Measurements from ENCODE around the gene GALNS.

DNA sequence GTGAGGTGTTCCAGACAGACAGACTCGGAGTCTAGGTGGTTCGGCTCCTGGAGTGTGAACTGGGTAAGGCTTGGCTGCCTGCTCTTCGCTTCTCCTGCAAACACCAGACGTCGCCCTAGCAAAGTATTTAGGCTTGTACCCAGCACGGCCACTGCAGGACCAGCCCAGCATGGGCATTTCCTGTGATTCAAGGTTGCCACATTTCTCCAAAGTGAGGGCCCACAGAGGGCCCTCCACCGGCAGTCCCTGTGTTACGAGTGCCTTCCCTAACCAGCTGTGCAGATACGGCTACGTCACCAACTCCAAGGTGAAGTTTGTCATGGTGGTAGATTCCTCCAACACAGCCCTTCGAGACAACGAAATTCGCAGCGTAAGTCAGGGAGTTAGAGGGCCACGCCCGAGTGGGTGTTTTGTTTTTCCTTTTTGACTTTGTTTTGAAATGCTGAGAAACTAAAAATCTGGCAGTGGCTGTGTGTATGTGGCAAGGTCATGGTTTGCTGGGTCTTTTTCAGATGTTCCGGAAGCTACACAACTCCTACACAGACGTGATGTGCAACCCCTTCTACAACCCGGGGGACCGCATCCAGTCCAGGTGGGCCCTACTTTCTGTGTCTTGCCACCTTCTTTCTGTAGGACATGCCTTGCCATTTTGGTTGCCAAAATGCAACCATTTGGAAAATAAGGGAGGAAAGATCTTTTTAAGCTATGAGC, 2.8 kb upstream of the GALNS start:
- TF ChIP-seq POLR2A (IDR thresholded peaks at IDR 0.05; ENCODE audit: low read depth, low read length) (no peak), POLR2AphosphoS5 (IDR thresholded peaks at IDR 0.05; ENCODE audit: low read depth, low read length) (no peak), TAF1 (IDR thresholded peaks at IDR 0.05; ENCODE audit: low read depth, low read length) (no peak)
